Liver (tissue), 9 donors: Measurements from ENCODE around the gene TMEM187. TPM values are rescaled to one million over a fixed set of nuclear protein-coding genes. Genes with fewer than 3 reads are reported as not detected.

ENCODE experiments used
- DNase-seq: peaks from one replicate; pipeline ENCODE4 v3.0.0-alpha.2; 2017; ENCODE audit warnings: low spot score
- H3K27ac ChIP-seq, 2 donors: one replicate each; pipeline ENCODE4 v1.7.0; 2013; ENCODE audit warnings: inconsistent platforms in 2 of 2, low read length in 2 of 2, control low read depth in 1 of 2, low read depth in 1 of 2, mild to moderate bottlenecking in 1 of 2
- H3K27me3 ChIP-seq, 4 donors: one replicate each; pipeline versions ENCODE4 v1.6.1 to v1.7.0; 2013; ENCODE audit warnings: low read length in 3 of 4, inconsistent platforms in 1 of 4, mild to moderate bottlenecking in 1 of 4, moderate library complexity in 1 of 4; ENCODE audit not compliant: control insufficient read depth in 4 of 4, insufficient read depth in 4 of 4
- H3K36me3 ChIP-seq, 4 donors: one replicate each; pipeline versions ENCODE4 v1.6.1 to v1.7.0; 2013; ENCODE audit warnings: low read length in 3 of 4, mild to moderate bottlenecking in 3 of 4, low read depth in 1 of 4, moderate library complexity in 1 of 4; ENCODE audit not compliant: control insufficient read depth in 4 of 4, insufficient read depth in 3 of 4
- H3K4me1 ChIP-seq, 4 donors: one replicate each; pipeline versions ENCODE4 v1.6.1 to v1.7.0; 2013; ENCODE audit warnings: low read length in 3 of 4, mild to moderate bottlenecking in 3 of 4, moderate library complexity in 1 of 4; ENCODE audit not compliant: control insufficient read depth in 4 of 4, insufficient read depth in 4 of 4
- H3K4me3 ChIP-seq, 3 donors: one replicate each; pipeline versions ENCODE4 v1.6.1 to v1.7.0; 2013; ENCODE audit warnings: low read length in 3 of 3, control low read depth in 1 of 3, low read depth in 1 of 3, mild to moderate bottlenecking in 1 of 3
- H3K9ac ChIP-seq, 2 donors: one replicate each; pipeline ENCODE4 v1.7.0; 2013; ENCODE audit warnings: low read length in 2 of 2, mild to moderate bottlenecking in 2 of 2, moderate library complexity in 2 of 2, control low read depth in 1 of 2, low read depth in 1 of 2
- H3K9me3 ChIP-seq, 4 donors: one replicate each; pipeline versions ENCODE4 v1.6.1 to v1.7.0; 2013; ENCODE audit warnings: low read length in 3 of 4; ENCODE audit not compliant: control insufficient read depth in 4 of 4
- FOXA1 ChIP-seq: IDR thresholded peaks from 2 replicates; pipeline ENCODE4 v1.6.1; 2016; ENCODE audit warnings: antibody characterized with exemption
- GABPA ChIP-seq, 2 donors: IDR thresholded peaks in 1 of 2; conservative IDR thresholded peaks in 1 of 2; 2 replicates each; pipeline ENCODE4 v1.6.1; 2016; ENCODE audit warnings: antibody characterized with exemption in 2 of 2, mild to moderate bottlenecking in 1 of 2, moderate library complexity in 1 of 2
- HNF4A ChIP-seq, 2 donors: conservative IDR thresholded peaks; 2 replicates each; pipeline ENCODE4 v1.6.1; 2016; ENCODE audit warnings: antibody characterized with exemption in 2 of 2, mild to moderate bottlenecking in 2 of 2
- HNF4G ChIP-seq: IDR thresholded peaks from 2 replicates; pipeline ENCODE4 v1.6.1; 2016; ENCODE audit warnings: antibody characterized with exemption
- JUND ChIP-seq, 2 donors: IDR thresholded peaks; 2 replicates each; pipeline ENCODE4 v1.6.1; 2016; ENCODE audit warnings: antibody characterized with exemption in 2 of 2
- NR2F2 ChIP-seq: IDR thresholded peaks from 2 replicates; pipeline ENCODE4 v1.6.1; 2016; ENCODE audit warnings: antibody characterized with exemption
- RAD21 ChIP-seq, 2 donors: IDR thresholded peaks; 2 replicates each; pipeline ENCODE4 v1.6.1; 2016; ENCODE audit warnings: antibody characterized with exemption in 2 of 2, mild to moderate bottlenecking in 2 of 2
- RXRA ChIP-seq, 2 donors: IDR thresholded peaks; 2 replicates each; pipeline ENCODE4 v1.6.1; 2017 to 2018; ENCODE audit warnings: antibody characterized with exemption in 2 of 2, mild to moderate bottlenecking in 1 of 2
- SP1 ChIP-seq: IDR thresholded peaks from 2 replicates; pipeline ENCODE4 v1.6.1; 2018; ENCODE audit warnings: antibody characterized with exemption, mild to moderate bottlenecking
- TAF1 ChIP-seq: conservative IDR thresholded peaks from 2 replicates; pipeline ENCODE4 v1.6.1; 2016; ENCODE audit warnings: antibody characterized with exemption, mild to moderate bottlenecking
- WGBS: extraction: QIAGEN DNeasy Blood & Tissue Kit; methylation state at CpG from one replicate; pipeline ENCODE4 v1.1.7; 2013; 5-methylcytosine and 5-hydroxymethylcytosine counted together
- polyA plus RNA-seq, 2 donors: library from polyadenylated mRNA; stranded (reverse) in 1 of 2; unstranded in 1 of 2; fragments of 200-250 nt in 1 of 2; fragments of >200 nt in 1 of 2; fragmentation: Nextera tagmentation in 1 of 2; extraction: Ambion mirVana in 1 of 2; gene quantifications; one replicate each; pipeline versions ENCODE4 v1.2.1 to v1.2.3, GENCODE V29; 2013 to 2015
- total RNA-seq, 2 donors: library from RNA; depleted of rRNA; stranded (reverse); fragments of >200 nt; gene quantifications; one replicate each; pipeline ENCODE4 v1.2.3, GENCODE V29; 2014
- TF ChIP-seq, protein P1 (sequence below): fragments of 150-350 bp; IDR thresholded peaks from 2 replicates; pipeline ENCODE4 v1.5.1; 2017; ENCODE audit warnings: improper control_type of control experiment, low read depth, low read length; ENCODE audit not compliant: missing input control
- TF ChIP-seq, protein P2 (sequence below): IDR thresholded peaks from 2 replicates; pipeline ENCODE4 v1.6.1; 2016; ENCODE audit warnings: antibody characterized with exemption
- TF ChIP-seq, protein P3 (sequence below): IDR thresholded peaks from 2 replicates; pipeline ENCODE4 v1.6.1; 2016; ENCODE audit warnings: antibody characterized with exemption
- TF ChIP-seq, protein P4 (sequence below): IDR thresholded peaks from 2 replicates; pipeline ENCODE4 v1.6.1; 2016; ENCODE audit warnings: antibody characterized with exemption, mild to moderate bottlenecking
- donor health status: healthy.
- donor health status: healthy.
- donor health status: healthy.
- donor health status: healthy.
- donor health status: healthy.

The TMEM187 gene
- total and polyA plus RNA-seq, 4 donors, result 2.9 to 5.8 (median 4.1) TPM

DNA sequence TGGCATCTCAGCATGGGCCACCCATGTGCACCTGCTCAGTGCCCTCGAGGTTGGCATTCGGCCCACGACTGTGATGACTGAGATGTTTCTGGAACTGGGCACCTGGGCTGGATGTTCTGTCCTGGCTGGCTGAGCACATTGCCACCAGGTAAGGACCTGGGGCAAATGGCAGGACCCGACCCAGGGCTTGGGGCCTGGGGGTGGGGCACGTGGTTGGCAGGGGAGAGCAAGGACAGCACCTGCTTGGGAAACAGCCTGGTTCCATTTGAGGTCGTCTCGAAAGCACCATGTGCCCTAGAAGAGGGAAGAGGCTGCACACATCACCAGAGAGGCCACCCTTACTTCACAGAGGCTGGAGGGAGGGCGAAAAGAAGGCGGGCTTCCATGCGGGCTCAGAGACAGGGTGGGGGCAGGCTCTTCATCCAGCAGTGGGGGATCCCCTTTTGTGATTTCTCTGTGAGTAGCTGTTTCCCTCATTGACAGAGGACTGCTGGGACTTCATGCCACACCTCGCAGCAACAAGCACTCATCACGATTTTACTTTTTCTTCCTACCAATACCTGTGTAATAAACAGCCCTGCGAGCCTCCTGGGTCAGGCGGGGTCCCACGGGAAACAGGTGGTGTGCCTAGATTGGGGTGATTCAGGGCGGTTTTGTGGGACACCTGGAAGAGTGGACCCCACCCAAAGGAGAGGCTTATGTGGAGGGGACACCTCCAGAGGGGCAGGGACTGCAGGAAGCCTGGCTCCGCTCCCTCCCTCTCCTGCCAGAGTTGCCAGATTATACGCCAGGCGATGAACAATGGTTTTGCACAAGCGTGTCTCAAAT, 12.0 kb downstream of the TMEM187 start:
- Histone ChIP-seq H3K27me3 (peaks cover 0 to 3% (median 0%) of the 10 kb centered on the region in 4 donors), H3K9ac (no peak overlapping the region), H3K27ac (peak overlapping the region; percentile 72 to 90), H3K9me3 (no peaks in the 10 kb centered on the region), H3K4me3 (no peak overlapping the region), H3K4me1 (peaks cover 8 to 12% (median 11%) of the 10 kb centered on the region in 4 donors), H3K36me3 (no peaks in the 10 kb centered on the region)
- 53% methylated on average over 20 of the region's 20 CpGs for WGBS
- TF ChIP-seq, protein P1, sequence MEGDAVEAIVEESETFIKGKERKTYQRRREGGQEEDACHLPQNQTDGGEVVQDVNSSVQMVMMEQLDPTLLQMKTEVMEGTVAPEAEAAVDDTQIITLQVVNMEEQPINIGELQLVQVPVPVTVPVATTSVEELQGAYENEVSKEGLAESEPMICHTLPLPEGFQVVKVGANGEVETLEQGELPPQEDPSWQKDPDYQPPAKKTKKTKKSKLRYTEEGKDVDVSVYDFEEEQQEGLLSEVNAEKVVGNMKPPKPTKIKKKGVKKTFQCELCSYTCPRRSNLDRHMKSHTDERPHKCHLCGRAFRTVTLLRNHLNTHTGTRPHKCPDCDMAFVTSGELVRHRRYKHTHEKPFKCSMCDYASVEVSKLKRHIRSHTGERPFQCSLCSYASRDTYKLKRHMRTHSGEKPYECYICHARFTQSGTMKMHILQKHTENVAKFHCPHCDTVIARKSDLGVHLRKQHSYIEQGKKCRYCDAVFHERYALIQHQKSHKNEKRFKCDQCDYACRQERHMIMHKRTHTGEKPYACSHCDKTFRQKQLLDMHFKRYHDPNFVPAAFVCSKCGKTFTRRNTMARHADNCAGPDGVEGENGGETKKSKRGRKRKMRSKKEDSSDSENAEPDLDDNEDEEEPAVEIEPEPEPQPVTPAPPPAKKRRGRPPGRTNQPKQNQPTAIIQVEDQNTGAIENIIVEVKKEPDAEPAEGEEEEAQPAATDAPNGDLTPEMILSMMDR, result no peak
- TF ChIP-seq HNF4A (conservative IDR thresholded peaks at IDR 0.05), result peak in 1 of 2 donors; percentile 35
- DNase-seq, result no peak

DNA sequence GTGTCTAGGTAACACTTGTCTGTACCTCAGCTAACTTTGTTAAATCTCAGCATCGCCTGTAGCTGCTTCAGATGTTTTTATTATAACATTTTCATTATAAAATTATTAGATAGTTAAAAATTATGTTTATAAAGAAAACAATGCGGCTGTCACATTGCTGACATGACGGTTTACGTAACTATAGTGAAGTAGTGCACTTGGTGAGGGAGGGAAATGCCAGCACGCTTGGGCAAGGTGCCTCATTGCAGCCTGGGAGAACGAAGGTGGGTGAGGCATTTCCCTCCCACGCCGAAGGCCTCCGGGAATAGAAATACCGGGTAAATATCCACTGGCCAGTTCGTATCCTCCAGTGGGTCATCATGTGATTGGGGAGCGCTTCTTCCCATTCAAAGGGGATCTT, 15.9 kb downstream of the TMEM187 start:
- 89% methylated on average over 12 of the region's 12 CpGs for WGBS
- H3K27ac ChIP-seq, result no peak overlapping the region
- peaks cover 0 to 2% (median 0%) of the 10 kb centered on the region in 4 donors for H3K27me3 ChIP-seq
- H3K36me3 ChIP-seq, result no peaks in the 10 kb centered on the region
- no peaks in the 10 kb centered on the region for H3K9me3 ChIP-seq
- DNase-seq, result no peak
- TF ChIP-seq, protein P2, sequence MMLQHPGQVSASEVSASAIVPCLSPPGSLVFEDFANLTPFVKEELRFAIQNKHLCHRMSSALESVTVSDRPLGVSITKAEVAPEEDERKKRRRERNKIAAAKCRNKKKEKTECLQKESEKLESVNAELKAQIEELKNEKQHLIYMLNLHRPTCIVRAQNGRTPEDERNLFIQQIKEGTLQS, result no peak
- TF ChIP-seq GABPA (IDR thresholded peaks at IDR 0.05 in 1 of 2, conservative IDR thresholded peaks at IDR 0.05 in 1 of 2), result no peak
- TF ChIP-seq HNF4G, result no peak
- no peak for TF ChIP-seq NR2F2
- no peak for TF ChIP-seq FOXA1
- TF ChIP-seq, protein P1, result no peak
- TF ChIP-seq SP1, result no peak
- no peak for TF ChIP-seq RXRA (IDR thresholded peaks at IDR 0.05)
- no peak for TF ChIP-seq RAD21 (IDR thresholded peaks at IDR 0.05)
- TF ChIP-seq TAF1, result no peak
- TF ChIP-seq, protein P3, sequence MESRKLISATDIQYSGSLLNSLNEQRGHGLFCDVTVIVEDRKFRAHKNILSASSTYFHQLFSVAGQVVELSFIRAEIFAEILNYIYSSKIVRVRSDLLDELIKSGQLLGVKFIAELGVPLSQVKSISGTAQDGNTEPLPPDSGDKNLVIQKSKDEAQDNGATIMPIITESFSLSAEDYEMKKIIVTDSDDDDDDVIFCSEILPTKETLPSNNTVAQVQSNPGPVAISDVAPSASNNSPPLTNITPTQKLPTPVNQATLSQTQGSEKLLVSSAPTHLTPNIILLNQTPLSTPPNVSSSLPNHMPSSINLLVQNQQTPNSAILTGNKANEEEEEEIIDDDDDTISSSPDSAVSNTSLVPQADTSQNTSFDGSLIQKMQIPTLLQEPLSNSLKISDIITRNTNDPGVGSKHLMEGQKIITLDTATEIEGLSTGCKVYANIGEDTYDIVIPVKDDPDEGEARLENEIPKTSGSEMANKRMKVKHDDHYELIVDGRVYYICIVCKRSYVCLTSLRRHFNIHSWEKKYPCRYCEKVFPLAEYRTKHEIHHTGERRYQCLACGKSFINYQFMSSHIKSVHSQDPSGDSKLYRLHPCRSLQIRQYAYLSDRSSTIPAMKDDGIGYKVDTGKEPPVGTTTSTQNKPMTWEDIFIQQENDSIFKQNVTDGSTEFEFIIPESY, result no peak
- TF ChIP-seq, protein P4, sequence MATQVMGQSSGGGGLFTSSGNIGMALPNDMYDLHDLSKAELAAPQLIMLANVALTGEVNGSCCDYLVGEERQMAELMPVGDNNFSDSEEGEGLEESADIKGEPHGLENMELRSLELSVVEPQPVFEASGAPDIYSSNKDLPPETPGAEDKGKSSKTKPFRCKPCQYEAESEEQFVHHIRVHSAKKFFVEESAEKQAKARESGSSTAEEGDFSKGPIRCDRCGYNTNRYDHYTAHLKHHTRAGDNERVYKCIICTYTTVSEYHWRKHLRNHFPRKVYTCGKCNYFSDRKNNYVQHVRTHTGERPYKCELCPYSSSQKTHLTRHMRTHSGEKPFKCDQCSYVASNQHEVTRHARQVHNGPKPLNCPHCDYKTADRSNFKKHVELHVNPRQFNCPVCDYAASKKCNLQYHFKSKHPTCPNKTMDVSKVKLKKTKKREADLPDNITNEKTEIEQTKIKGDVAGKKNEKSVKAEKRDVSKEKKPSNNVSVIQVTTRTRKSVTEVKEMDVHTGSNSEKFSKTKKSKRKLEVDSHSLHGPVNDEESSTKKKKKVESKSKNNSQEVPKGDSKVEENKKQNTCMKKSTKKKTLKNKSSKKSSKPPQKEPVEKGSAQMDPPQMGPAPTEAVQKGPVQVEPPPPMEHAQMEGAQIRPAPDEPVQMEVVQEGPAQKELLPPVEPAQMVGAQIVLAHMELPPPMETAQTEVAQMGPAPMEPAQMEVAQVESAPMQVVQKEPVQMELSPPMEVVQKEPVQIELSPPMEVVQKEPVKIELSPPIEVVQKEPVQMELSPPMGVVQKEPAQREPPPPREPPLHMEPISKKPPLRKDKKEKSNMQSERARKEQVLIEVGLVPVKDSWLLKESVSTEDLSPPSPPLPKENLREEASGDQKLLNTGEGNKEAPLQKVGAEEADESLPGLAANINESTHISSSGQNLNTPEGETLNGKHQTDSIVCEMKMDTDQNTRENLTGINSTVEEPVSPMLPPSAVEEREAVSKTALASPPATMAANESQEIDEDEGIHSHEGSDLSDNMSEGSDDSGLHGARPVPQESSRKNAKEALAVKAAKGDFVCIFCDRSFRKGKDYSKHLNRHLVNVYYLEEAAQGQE, result no peak
- no peak for TF ChIP-seq JUND (IDR thresholded peaks at IDR 0.05)
- H3K9ac ChIP-seq, result no peak overlapping the region
- peaks cover 8 to 12% (median 11%) of the 10 kb centered on the region in 4 donors for H3K4me1 ChIP-seq
- no peak overlapping the region for H3K4me3 ChIP-seq
